ENCODE results near the gene ADAMTS12. TPM values are rescaled to one million over a fixed set of nuclear protein-coding genes. Genes with fewer than 3 reads are reported as not detected.
A peak's percentile ranks its signal among the peaks of the same experiment; 100 is the strongest.

ADAMTS12 gene
- total RNA-seq, 1 donor: 6.9 TPM

DNA sequence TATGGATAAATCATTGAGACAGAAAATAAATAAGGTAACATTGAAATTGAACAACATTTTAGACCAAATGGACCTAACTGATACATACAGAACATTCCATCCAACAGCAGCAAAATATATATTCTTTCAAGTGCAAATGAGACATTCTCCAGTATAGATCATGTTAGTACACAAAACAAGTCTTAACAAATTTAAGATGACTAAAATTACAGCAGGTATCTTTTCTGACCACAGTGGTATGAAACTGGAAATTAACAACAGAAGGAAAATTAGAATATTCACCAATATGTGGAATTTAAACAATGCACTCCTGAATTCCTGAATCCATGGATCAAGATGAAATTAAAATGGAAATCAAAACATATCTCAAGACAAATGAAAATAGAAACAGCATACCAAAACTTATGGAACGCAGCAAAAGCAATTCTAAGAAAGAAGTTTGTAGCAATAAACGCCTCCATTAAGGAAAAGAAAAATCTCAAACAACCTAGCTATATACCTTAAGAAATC is 115.6 kb downstream of the ADAMTS12 start:
- Histone ChIP-seq H3K79me2 (ENCODE audit: insufficient read depth, low read length) (peaks cover 67% of the 10 kb centered on the region), H3K36me3 (ENCODE audit: insufficient read depth, low read length) (no peaks in the 10 kb centered on the region), H3K27ac (ENCODE audit: low read depth, low read length) (no peak overlapping the region), H3K4me1 (ENCODE audit: insufficient read depth, low read length) (peaks cover 34% of the 10 kb centered on the region), H3K27me3 (ENCODE audit: insufficient read depth, low read length) (no peaks in the 10 kb centered on the region), H4K20me1 (ENCODE audit: insufficient read depth, low read length) (peaks cover 8% of the 10 kb centered on the region), H3K9me3 (ENCODE audit: low read depth, low read length) (no peaks in the 10 kb centered on the region), H3K4me2 (ENCODE audit: insufficient read depth, low read length) (no peak overlapping the region), H2AFZ (ENCODE audit: low read length) (no peak overlapping the region), H3K4me3 (ENCODE audit: insufficient read depth, low read length) (no peak overlapping the region)
- TF ChIP-seq, protein P1, sequence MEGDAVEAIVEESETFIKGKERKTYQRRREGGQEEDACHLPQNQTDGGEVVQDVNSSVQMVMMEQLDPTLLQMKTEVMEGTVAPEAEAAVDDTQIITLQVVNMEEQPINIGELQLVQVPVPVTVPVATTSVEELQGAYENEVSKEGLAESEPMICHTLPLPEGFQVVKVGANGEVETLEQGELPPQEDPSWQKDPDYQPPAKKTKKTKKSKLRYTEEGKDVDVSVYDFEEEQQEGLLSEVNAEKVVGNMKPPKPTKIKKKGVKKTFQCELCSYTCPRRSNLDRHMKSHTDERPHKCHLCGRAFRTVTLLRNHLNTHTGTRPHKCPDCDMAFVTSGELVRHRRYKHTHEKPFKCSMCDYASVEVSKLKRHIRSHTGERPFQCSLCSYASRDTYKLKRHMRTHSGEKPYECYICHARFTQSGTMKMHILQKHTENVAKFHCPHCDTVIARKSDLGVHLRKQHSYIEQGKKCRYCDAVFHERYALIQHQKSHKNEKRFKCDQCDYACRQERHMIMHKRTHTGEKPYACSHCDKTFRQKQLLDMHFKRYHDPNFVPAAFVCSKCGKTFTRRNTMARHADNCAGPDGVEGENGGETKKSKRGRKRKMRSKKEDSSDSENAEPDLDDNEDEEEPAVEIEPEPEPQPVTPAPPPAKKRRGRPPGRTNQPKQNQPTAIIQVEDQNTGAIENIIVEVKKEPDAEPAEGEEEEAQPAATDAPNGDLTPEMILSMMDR (IDR thresholded peaks at IDR 0.05; ENCODE audit: extremely low read depth, low read depth, low read length): no peak
- no peak for DNase-seq (ENCODE audit: insufficient read length, low spot score, missing footprints)

DNA sequence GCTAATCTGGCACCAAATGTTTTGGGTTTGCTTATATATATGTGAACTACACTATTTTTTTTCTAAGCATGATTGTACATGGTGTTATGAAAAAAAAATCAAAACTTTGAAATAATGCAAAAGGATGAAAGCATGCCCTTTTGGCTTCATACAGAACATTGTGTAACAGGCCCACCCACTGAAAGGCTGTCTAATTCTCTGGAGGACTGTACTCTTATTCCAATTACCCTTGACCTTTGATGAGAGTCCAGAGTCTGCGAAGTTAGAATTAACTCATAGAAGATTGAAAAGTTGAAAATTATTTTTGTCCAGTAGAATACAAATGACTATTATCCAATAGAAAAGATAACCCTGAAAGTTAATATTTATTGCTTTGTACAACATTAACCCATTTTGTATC is 117.4 kb downstream of the ADAMTS12 start:
- no peak for DNase-seq (ENCODE audit: insufficient read length, low spot score, missing footprints)
- Histone ChIP-seq H4K20me1 (ENCODE audit: insufficient read depth, low read length) (peaks cover 8% of the 10 kb centered on the region), H3K27me3 (ENCODE audit: insufficient read depth, low read length) (no peaks in the 10 kb centered on the region), H3K4me1 (ENCODE audit: insufficient read depth, low read length) (peaks cover 32% of the 10 kb centered on the region), H3K27ac (ENCODE audit: low read depth, low read length) (no peak overlapping the region), H3K9me3 (ENCODE audit: low read depth, low read length) (no peaks in the 10 kb centered on the region), H3K4me2 (ENCODE audit: insufficient read depth, low read length) (no peak overlapping the region), H3K36me3 (ENCODE audit: insufficient read depth, low read length) (no peaks in the 10 kb centered on the region), H2AFZ (ENCODE audit: low read length) (no peak overlapping the region), H3K4me3 (ENCODE audit: insufficient read depth, low read length) (no peak overlapping the region), H3K79me2 (ENCODE audit: insufficient read depth, low read length) (peaks cover 61% of the 10 kb centered on the region)
- TF ChIP-seq, protein P1 (IDR thresholded peaks at IDR 0.05; ENCODE audit: extremely low read depth, low read depth, low read length): no peak

DNA sequence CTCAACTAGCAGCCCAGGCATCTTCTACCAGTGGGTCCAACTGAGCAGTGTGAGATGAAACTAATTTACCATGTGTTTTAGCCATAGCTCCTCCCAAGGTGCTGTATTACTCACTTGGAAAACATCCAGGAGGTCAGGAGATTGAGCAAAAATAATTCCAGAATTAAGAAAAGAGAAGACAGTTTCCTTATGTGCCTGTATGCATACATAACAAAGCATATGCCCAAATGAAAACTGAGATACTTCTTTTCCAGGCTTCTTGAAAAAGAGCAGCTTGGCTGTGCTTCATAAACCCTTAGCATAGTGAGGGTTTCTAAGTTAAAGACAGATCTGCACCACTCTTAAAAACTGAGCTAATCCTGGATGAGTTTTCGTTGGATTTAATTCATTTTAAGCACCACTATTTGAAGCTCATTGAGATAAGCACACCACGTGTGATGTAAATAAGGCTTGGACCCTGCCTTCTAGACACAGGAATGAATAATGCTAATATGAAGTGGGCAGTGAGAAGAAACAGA is 119.4 kb downstream of the ADAMTS12 start:
- peak; percentile 15 for DNase-seq (ENCODE audit: insufficient read length, low spot score, missing footprints)
- Histone ChIP-seq H2AFZ (ENCODE audit: low read length) (no peak overlapping the region), H3K4me3 (ENCODE audit: insufficient read depth, low read length) (no peak overlapping the region), H3K27me3 (ENCODE audit: insufficient read depth, low read length) (no peaks in the 10 kb centered on the region), H4K20me1 (ENCODE audit: insufficient read depth, low read length) (peaks cover 8% of the 10 kb centered on the region), H3K4me1 (ENCODE audit: insufficient read depth, low read length) (peaks cover 32% of the 10 kb centered on the region), H3K27ac (ENCODE audit: low read depth, low read length) (no peak overlapping the region), H3K36me3 (ENCODE audit: insufficient read depth, low read length) (no peaks in the 10 kb centered on the region), H3K4me2 (ENCODE audit: insufficient read depth, low read length) (peak overlapping the region; percentile 30), H3K9me3 (ENCODE audit: low read depth, low read length) (no peaks in the 10 kb centered on the region), H3K79me2 (ENCODE audit: insufficient read depth, low read length) (peaks cover 58% of the 10 kb centered on the region)
- TF ChIP-seq, protein P1 (IDR thresholded peaks at IDR 0.05; ENCODE audit: extremely low read depth, low read depth, low read length): no peak

DNA sequence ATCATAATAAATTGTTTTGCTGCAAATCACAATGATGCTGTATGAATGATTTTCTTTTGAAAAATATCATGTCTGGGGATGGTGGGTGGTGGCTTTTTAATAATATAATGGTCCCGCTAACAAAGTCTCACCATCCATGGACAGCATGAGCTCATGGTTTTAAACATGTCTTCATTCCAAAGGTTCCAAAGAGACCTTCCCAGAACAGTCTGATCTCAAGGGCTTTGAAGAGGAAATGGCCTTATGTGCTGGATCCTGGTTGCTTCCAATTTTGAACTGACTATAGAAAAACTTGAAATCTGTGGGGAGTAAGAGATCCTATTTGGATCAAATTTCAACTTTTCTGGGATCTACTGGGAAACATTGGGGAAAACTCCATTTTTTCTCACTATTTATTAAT is 121.8 kb downstream of the ADAMTS12 start:
- no peaks in the 10 kb centered on the region for H3K36me3 ChIP-seq (ENCODE audit: insufficient read depth, low read length)
- H3K4me3 ChIP-seq (ENCODE audit: insufficient read depth, low read length): no peak overlapping the region
- no peaks in the 10 kb centered on the region for H3K27me3 ChIP-seq (ENCODE audit: insufficient read depth, low read length)
- TF ChIP-seq, protein P1 (IDR thresholded peaks at IDR 0.05; ENCODE audit: extremely low read depth, low read depth, low read length): no peak
- H2AFZ ChIP-seq (ENCODE audit: low read length): no peak overlapping the region
- H4K20me1 ChIP-seq (ENCODE audit: insufficient read depth, low read length): peaks cover 7% of the 10 kb centered on the region
- peaks cover 43% of the 10 kb centered on the region for H3K79me2 ChIP-seq (ENCODE audit: insufficient read depth, low read length)
- no peak overlapping the region for H3K4me2 ChIP-seq (ENCODE audit: insufficient read depth, low read length)
- H3K9me3 ChIP-seq (ENCODE audit: low read depth, low read length): no peaks in the 10 kb centered on the region
- DNase-seq (ENCODE audit: insufficient read length, low spot score, missing footprints): no peak
- peaks cover 29% of the 10 kb centered on the region for H3K4me1 ChIP-seq (ENCODE audit: insufficient read depth, low read length)
- no peak overlapping the region for H3K27ac ChIP-seq (ENCODE audit: low read depth, low read length)
